Activated naive CD4-positive, alpha-beta T cell treated with anti-CD3 and anti-CD28 coated beads, Interleukin-2, amount 10 ng/mL, durations not matched to agents 7 days and 5 days (primary cell): ENCODE measurements around the gene TICRR.

Source experiments
- CTCF ChIA-PET: fragments of 350-600 bp; sonication (Branson Sonifier 250); formaldehyde crosslinking; loops from one replicate; lab custom pipeline; 2021; ENCODE audit warnings: antibody characterized with exemption; lab: Charles Lee
- DNase-seq: peaks from one replicate; pipeline ENCODE4 v3.0.0-alpha.2; 2020
- H3K27ac Mint-ChIP-seq: one replicate; pipeline ENCODE4 v1.8.0; 2021; ENCODE audit warnings: mild to moderate bottlenecking, moderate library complexity, mixed read lengths
- H3K27me3 Mint-ChIP-seq: one replicate; pipeline ENCODE4 v1.8.0; 2021; ENCODE audit warnings: mild to moderate bottlenecking, mixed read lengths
- H3K36me3 Mint-ChIP-seq: one replicate; pipeline ENCODE4 v1.8.0; 2021; ENCODE audit warnings: mixed read lengths
- H3K4me1 Mint-ChIP-seq: one replicate; pipeline ENCODE4 v1.8.0; 2021; ENCODE audit warnings: mixed read lengths
- H3K4me3 Mint-ChIP-seq: one replicate; pipeline ENCODE4 v1.8.0; 2021; ENCODE audit warnings: mild to moderate bottlenecking, moderate library complexity, mixed read lengths
- H3K9me3 Mint-ChIP-seq: one replicate; pipeline ENCODE4 v1.8.0; 2021; ENCODE audit warnings: mixed read lengths

The TICRR gene

DNA sequence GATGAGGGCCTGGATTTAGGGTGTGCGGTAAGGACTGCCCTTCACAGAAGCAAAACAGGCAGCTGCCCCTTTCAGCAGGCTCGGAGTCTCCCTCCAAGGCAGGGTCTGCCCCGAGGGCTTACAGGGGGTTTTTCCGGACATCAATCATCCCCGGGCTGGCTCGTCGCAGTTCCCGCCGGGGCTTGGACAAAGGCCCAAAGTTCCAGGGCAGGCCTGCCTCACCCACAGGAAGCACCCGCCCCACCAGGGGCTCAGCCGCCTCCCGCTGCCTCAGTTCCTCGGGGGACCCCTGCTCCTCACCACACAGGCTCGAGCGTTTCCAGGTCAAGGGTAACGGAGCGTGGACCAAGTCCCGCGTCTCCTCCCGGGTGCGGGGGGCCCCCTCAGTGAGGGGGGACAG, 53.0 kb downstream of the TICRR start:
- no peak for DNase-seq
- CTCF ChIA-PET = no interaction called here
- Mint-ChIP-seq H3K4me1 (no peaks in the 10 kb centered on the region), H3K36me3 (peaks cover 61% of the 10 kb centered on the region), H3K27ac (no peak overlapping the region), H3K27me3 (no peaks in the 10 kb centered on the region), H3K4me3 (no peak overlapping the region), H3K9me3 (peaks cover 2% of the 10 kb centered on the region)

DNA sequence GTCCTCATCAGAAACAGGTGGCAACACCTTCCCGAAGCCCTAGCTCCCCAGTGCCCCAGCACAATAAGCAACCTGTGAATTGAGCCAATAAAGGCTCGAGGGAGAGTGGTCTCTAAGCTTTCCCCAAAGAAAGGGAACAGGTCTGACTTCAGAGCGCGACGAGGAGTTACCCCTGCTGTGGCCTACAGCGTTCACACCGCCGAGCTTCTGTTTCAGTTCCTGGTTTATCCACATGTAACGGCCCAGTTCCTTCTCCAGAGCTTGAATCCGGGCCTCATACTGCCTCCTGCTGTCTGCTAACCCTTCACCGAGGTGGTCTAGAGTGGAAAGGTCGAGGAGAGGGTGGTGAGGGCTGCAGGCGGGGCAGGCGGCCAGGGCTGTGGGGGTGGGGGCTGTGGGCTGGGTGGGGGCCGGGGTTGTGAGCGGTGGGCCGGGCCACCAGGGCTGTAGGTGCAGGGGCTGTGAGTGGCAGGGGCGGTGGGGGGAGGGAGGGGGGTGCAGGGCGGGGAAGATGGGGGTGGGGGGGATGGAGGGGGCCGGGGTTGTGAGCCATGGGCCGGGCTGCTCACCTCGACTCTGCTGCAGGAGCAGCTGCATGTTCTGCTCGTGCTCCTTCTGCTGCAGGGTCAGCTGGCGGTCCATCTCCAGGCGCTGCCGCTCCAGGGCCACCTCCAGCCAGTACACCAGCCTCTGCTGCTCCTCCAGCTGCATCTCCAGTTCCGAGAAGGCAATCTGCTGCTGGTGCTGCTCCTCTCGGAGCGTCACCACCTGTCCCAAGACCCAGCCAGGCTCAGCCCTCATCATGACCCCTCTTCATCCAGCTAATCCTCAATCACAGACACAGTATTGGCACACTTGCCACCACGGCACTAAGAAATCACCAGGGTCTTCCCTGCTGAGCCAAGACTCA, 53.8 kb downstream of the TICRR start:
- peaks cover 6% of the 10 kb centered on the region for H3K9me3 Mint-ChIP-seq
- DNase-seq = no peak
- H3K4me3 Mint-ChIP-seq = no peak overlapping the region
- H3K27me3 Mint-ChIP-seq = no peaks in the 10 kb centered on the region
- CTCF ChIA-PET = no interaction called here
- H3K36me3 Mint-ChIP-seq = peaks cover 53% of the 10 kb centered on the region
- H3K27ac Mint-ChIP-seq = no peak overlapping the region
- H3K4me1 Mint-ChIP-seq = no peaks in the 10 kb centered on the region

DNA sequence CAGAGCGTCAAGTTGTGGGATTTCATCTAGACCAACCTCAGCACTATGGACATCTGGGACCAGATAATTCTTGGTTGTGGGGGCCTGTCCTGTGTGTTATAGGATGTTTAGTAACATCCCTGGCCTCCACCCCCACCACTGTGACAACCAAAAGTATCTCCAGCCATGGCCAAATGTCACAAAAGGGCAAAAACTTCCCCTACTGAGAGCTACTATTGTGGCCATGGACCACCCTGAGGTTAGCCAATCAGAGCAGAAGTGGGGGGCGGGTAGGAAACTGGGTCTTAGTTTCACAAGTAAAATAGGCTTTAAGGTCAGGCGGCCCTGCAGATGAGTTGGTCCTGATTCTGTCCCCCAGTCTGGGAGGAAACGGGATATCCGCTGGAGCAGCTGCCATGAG, 54.6 kb downstream of the TICRR start:
- H3K4me1 Mint-ChIP-seq = no peaks in the 10 kb centered on the region
- no peak overlapping the region for H3K27ac Mint-ChIP-seq

DNA sequence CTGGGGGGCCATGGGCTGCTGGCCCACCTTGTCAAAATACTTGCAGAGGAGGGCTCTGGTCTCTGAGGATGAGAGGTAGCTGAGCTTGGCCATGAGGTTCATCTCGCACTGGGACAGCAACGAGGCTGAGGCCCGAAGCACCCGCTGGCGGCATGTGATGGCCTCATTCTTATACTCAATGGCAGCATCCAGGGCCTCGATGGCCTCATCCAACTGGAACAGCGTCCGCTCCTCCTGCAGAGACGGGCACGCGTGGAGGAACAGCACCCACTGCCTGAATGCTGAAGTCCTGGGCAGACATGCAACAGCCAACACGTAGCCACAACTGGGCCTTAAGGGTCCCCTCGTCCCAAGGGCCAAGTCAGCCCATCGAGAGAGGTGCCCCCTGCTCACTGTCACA, 55.0 kb downstream of the TICRR start:
- Mint-ChIP-seq H3K9me3 (peaks cover 8% of the 10 kb centered on the region), H3K27ac (no peak overlapping the region), H3K27me3 (no peaks in the 10 kb centered on the region), H3K4me3 (no peak overlapping the region), H3K4me1 (no peaks in the 10 kb centered on the region), H3K36me3 (peaks cover 43% of the 10 kb centered on the region)
- CTCF ChIA-PET = no interaction called here
- no peak for DNase-seq

More for the DNA sequence above, 54.6 kb downstream of the TICRR start:
- no peaks in the 10 kb centered on the region for H3K27me3 Mint-ChIP-seq
- no peak for DNase-seq
- H3K4me3 Mint-ChIP-seq = no peak overlapping the region
- CTCF ChIA-PET = no interaction called here
- peaks cover 46% of the 10 kb centered on the region for H3K36me3 Mint-ChIP-seq
- H3K9me3 Mint-ChIP-seq = peaks cover 6% of the 10 kb centered on the region

GRCh38 chr15:89630974-89631901, 56.0 kb downstream of the TICRR start:
- Mint-ChIP-seq H3K27ac (no peak overlapping the region), H3K27me3 (no peaks in the 10 kb centered on the region), H3K4me3 (no peak overlapping the region), H3K36me3 (peaks cover 33% of the 10 kb centered on the region), H3K4me1 (no peaks in the 10 kb centered on the region), H3K9me3 (peaks cover 12% of the 10 kb centered on the region)
- CTCF ChIA-PET = no interaction called here
- no peak for DNase-seq

- peaks cover 28% of the 10 kb centered on the region for H3K36me3 Mint-ChIP-seq
- no peak overlapping the region for H3K4me3 Mint-ChIP-seq
- DNase-seq = no peak
- H3K27ac Mint-ChIP-seq = no peak overlapping the region
- H3K9me3 Mint-ChIP-seq = peaks cover 12% of the 10 kb centered on the region
- no peaks in the 10 kb centered on the region for H3K4me1 Mint-ChIP-seq
- H3K27me3 Mint-ChIP-seq = no peaks in the 10 kb centered on the region
- CTCF ChIA-PET = no interaction called here
Measured at GRCh38 chr15:89631902-89632264, 56.6 kb downstream of the TICRR start.

DNA sequence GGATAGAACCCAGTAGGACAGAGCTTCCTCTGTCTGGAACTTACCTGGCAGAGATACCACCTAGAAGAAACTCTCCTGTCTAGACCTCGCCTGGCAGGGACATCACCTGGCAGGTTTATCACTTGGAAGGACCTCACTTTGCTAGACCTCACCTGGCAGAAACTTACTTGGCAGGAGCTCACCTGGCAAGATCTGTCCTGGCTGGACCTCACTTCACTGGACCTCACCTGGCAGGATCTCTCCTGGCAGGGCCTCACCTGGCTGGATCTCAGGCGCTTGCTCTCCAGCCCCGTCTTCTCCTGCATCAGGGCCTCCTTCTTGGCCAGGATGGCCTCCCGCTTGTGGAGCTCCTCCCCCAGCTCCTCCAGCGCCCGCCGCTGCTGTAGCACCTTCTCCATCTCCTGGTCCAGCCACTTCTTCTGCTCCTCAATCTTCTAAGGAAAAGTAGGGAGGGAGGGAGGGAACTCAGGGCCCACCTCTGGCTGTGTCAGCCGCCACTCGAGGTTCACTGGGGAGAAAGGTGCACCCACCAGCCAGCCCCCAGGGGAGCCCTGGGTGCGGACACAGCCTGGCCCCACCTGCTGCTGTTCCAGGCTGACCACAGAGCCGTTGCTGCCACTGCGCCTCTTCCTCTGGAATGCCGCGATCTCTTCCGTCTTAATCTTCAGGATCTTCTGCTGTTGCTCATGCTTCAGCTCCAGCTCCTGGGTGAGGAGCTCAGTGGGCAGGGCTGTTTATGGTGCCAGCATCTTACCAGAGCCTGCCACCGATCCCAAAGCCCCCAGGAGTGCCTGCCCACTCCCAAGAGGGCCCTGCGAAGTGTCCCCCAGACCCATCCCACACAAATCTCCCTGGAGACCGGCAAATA, 57.5 kb downstream of the TICRR start:
- Mint-ChIP-seq H3K9me3 (peaks cover 12% of the 10 kb centered on the region), H3K36me3 (peaks cover 24% of the 10 kb centered on the region), H3K27ac (no peak overlapping the region), H3K27me3 (no peaks in the 10 kb centered on the region), H3K4me1 (no peaks in the 10 kb centered on the region), H3K4me3 (no peak overlapping the region)
- DNase-seq = no peak
- CTCF ChIA-PET = no interaction called here

GRCh38 chr15:89633585-89633984, 58.3 kb downstream of the TICRR start:
- CTCF ChIA-PET = no interaction called here
- H3K4me1 Mint-ChIP-seq = no peaks in the 10 kb centered on the region
- H3K4me3 Mint-ChIP-seq = no peak overlapping the region
- DNase-seq = no peak
- peaks cover 21% of the 10 kb centered on the region for H3K36me3 Mint-ChIP-seq
- H3K9me3 Mint-ChIP-seq = peaks cover 12% of the 10 kb centered on the region
- no peak overlapping the region for H3K27ac Mint-ChIP-seq
- H3K27me3 Mint-ChIP-seq = no peaks in the 10 kb centered on the region

GRCh38 chr15:89640245-89640644, 65.0 kb downstream of the TICRR start:
- Mint-ChIP-seq H3K27me3 (no peaks in the 10 kb centered on the region), H3K36me3 (no peaks in the 10 kb centered on the region), H3K27ac (no peak overlapping the region), H3K4me1 (no peaks in the 10 kb centered on the region), H3K9me3 (peaks cover 5% of the 10 kb centered on the region), H3K4me3 (no peak overlapping the region)
- no peak for DNase-seq
- CTCF ChIA-PET = no interaction called here

DNA sequence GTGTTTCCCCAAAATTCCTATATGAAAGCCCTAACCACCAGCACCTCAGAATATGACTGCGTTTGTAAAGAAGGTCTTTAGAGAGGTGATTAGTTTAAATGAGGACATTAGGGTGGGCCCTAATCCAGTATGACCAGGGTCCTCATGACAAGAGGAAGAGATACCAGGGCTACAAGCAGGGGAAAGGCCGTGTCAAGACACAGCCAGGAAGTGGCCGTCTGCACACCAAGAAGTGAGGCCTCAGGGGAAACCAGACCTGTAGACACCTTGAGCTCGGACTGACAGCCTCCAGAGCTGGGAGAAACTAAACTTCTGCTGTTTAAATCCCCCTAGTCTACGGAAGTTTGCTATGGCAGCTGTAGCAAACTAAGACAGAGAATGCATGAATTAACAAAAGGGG, 65.8 kb downstream of the TICRR start:
- Mint-ChIP-seq H3K4me3 (no peak overlapping the region), H3K36me3 (no peaks in the 10 kb centered on the region), H3K27ac (no peak overlapping the region), H3K27me3 (no peaks in the 10 kb centered on the region), H3K4me1 (no peaks in the 10 kb centered on the region), H3K9me3 (no peaks in the 10 kb centered on the region)
- DNase-seq = no peak
- CTCF ChIA-PET = no interaction called here

- Mint-ChIP-seq H3K36me3 (no peaks in the 10 kb centered on the region), H3K27me3 (no peaks in the 10 kb centered on the region), H3K4me1 (no peaks in the 10 kb centered on the region), H3K4me3 (no peak overlapping the region), H3K27ac (no peak overlapping the region), H3K9me3 (no peaks in the 10 kb centered on the region)
- no peak for DNase-seq
- CTCF ChIA-PET = no interaction called here
Measured at GRCh38 chr15:89642106-89642505, 66.8 kb downstream of the TICRR start.

GRCh38 chr15:89645680-89646079, 70.4 kb downstream of the TICRR start:
- H3K4me1 Mint-ChIP-seq = no peaks in the 10 kb centered on the region
- no peak overlapping the region for H3K27ac Mint-ChIP-seq
- CTCF ChIA-PET = interaction anchor here (1.4 to 1.7 kb wide), 3 partner anchors 9 to 39 kb away, joined by 3 to 4 read pairs (median 3); partner anchors contain the start of gene KIF7
- no peaks in the 10 kb centered on the region for H3K27me3 Mint-ChIP-seq
- no peaks in the 10 kb centered on the region for H3K36me3 Mint-ChIP-seq
- no peak overlapping the region for H3K4me3 Mint-ChIP-seq
- no peak for DNase-seq
- no peaks in the 10 kb centered on the region for H3K9me3 Mint-ChIP-seq

DNA sequence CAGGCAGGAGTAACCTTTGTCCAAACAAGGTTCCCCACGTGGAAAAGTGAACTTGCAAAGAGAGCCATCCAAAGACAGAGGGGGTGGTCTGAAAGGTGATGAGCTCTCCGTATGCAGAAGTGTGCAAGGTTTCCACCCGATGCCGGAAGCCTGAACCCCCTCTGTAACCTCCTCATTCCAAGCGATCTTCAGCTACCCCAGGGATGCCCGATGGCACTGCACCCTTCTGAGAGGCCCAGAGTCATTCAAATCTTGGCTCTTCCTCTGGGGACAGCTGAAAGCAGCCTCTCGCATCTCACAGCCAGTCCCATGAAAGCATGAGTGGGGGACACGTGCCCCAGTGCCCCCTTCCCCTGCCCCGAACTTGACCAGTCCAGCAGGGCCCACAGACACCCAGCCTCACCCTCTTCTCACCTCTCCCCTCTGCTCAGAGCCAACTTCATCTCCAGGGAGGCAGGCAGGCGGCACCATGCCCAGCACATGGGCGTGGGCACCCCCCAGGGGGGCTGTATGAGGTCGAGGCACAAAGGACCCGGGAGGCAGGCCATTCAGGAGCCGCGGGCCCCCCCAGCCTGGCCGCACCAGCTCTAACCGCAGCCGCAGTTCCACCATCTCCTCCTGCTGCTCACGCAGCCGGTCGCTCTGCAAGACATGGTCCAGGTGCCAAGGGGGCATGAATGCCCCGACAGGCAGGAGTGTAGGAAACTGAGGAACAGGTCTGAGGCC, 71.3 kb downstream of the TICRR start:
- Mint-ChIP-seq H3K4me3 (no peak overlapping the region), H3K27me3 (no peaks in the 10 kb centered on the region), H3K9me3 (no peaks in the 10 kb centered on the region), H3K27ac (no peak overlapping the region), H3K36me3 (no peaks in the 10 kb centered on the region), H3K4me1 (no peaks in the 10 kb centered on the region)
- no peak for DNase-seq
- CTCF ChIA-PET = interaction anchor here (0.6 to 1.7 kb wide), 7 partner anchors 8 to 342 kb away, joined by 3 to 5 read pairs (median 3); partner anchors contain the start of gene KIF7
